NCI-H82 treated with DMSO at 0.1 percent for 48 hours (cell line): ENCODE data around the gene SOX21.
A peak's percentile ranks its signal among the peaks of the same experiment; 100 is the strongest.
"Not testable (repeated sequence)": the region's sequence is repeated elsewhere in the genome, so short reads cannot be mapped to it uniquely, and the experiment has no call there.

Experiments
- DNase-seq: peaks from one replicate; lab custom pipeline; 2025; ENCODE audit not compliant: unreplicated experiment; lab: John Stamatoyannopoulos, UW

The SOX21 gene

GRCh38 chr13:94712287-94712811 is at the start of gene SOX21:
Gene SOX21, minus strand, starts transcription at chr13:94712545. Its CDS starts 496 bp downstream, at chr13:94712049.
- no peak for DNase-seq

GRCh38 chr13:94761407-94761806 is 49.1 kb upstream of the SOX21 start:
- no peak for DNase-seq

- DNase-seq = no peak
Observed at GRCh38 chr13:94759120-94759728, 46.9 kb upstream of the SOX21 start.

GRCh38 chr13:94758436-94758960 is 46.2 kb upstream of the SOX21 start:
- DNase-seq = no peak

- DNase-seq = no peak
Observed at GRCh38 chr13:94753327-94753726, 41.0 kb upstream of the SOX21 start.

- DNase-seq = no peak
Observed at GRCh38 chr13:94749162-94749561, 36.8 kb upstream of the SOX21 start.

- DNase-seq = no peak
Observed at GRCh38 chr13:94739235-94739634, 26.9 kb upstream of the SOX21 start.

- no peak for DNase-seq
Observed at GRCh38 chr13:94731028-94731427, 18.7 kb upstream of the SOX21 start.

- DNase-seq = not testable (repeated sequence)
Observed at GRCh38 chr13:94729941-94730340, 17.6 kb upstream of the SOX21 start.

GRCh38 chr13:94726425-94726824 is 14.1 kb upstream of the SOX21 start:
- no peak for DNase-seq

- DNase-seq = no peak
Observed at GRCh38 chr13:94722609-94723345, 10.4 kb upstream of the SOX21 start.

- not testable (repeated sequence) for DNase-seq
Observed at GRCh38 chr13:94718697-94719096, 6.4 kb upstream of the SOX21 start.

GRCh38 chr13:94717916-94718315 is 5.6 kb upstream of the SOX21 start:
- DNase-seq = no peak

- DNase-seq = no peak
Observed at GRCh38 chr13:94716016-94716415, 3.7 kb upstream of the SOX21 start.

- no peak for DNase-seq
Observed at GRCh38 chr13:94713561-94714182, 1.3 kb upstream of the SOX21 start.

- no peak for DNase-seq
Observed at GRCh38 chr13:94712812-94713560, 641 bp upstream of the SOX21 start.

GRCh38 chr13:94711561-94712286 is 621 bp downstream of the SOX21 start:
- DNase-seq = no peak

GRCh38 chr13:94710881-94711560 is 1.3 kb downstream of the SOX21 start:
- DNase-seq = no peak

GRCh38 chr13:94710065-94710781 is 2.1 kb downstream of the SOX21 start:
- peak; percentile 45 for DNase-seq
